Islet precursor cell (in vitro differentiated cells): ENCODE results near the gene LENG8.
A peak's percentile ranks its signal among the peaks of the same experiment; 100 is the strongest.

Experiments used
- DNase-seq: peaks from one replicate; pipeline ENCODE4 v3.0.0-alpha.2; 2018

The LENG8 gene

DNA sequence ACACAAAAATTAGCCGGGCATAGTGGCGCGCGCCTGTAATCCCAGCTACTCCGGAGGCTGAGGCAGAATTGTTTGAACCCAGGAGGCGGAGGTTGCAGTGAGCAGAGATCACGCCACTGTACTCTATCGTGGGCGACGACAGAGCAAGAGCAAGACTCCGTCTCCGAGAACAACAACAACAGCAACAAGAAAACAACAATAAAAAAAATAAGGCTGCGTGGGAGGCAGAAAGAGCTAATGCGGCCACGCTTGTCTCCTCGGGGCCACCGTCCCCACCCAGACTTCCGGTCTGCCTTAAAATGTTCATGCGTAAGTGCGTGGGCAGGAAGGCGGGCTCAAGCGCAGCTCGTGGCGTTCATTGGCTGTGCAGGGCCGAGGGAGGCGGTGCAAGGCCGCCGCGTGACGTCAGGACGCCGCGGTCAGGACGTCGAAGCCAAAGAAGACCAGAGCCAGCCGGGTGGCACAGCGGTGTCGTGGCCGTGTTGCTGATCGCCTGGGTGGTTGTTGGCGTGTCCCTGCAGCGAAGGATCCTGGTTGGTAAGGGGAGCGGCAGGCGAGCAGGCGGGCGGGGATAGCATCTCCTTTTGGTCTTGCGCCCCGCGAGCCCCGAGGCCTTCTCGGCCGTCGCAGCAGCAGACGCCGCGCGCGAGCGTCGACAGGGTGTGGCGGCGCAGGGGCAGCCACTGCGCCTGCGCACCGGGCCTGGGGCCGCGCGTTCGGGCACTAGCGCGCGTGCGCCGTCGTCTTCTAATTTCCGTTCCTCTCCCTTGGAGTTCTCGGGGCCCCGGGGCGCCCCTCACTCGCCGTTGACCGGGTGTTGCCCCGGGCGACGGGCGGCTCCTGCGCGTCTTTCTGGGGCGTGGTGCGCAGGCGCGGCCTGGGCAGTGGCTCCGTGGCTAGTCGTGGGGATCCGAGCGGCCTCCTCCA, at the start of gene LENG8:
LENG8 (plus strand) TSS at position 426 of the 927 bp plus-strand sequence. CDS start 2,146 bp downstream, outside the sequence.
- DNase-seq = peak; percentile 98

DNA sequence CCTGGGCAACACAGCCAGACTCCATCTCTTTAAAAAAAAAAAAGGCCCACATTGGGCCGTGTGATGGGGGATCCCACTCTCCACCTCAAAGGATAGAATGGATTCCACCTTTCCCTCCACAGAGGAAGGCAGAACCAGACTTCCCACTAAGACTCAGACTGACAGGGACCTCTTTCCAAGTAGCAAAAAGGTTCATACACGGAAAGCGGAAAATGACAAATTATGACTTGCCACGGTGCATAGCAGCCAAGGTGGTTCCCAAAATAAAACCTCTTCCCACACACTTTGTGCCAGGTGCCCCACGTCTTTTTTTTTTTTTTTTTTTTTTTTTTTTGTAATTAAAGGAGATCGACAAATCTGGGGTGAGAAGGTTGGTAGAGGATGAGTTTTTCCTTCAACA, 48.1 kb upstream of the LENG8 start:
- DNase-seq = no peak

DNA sequence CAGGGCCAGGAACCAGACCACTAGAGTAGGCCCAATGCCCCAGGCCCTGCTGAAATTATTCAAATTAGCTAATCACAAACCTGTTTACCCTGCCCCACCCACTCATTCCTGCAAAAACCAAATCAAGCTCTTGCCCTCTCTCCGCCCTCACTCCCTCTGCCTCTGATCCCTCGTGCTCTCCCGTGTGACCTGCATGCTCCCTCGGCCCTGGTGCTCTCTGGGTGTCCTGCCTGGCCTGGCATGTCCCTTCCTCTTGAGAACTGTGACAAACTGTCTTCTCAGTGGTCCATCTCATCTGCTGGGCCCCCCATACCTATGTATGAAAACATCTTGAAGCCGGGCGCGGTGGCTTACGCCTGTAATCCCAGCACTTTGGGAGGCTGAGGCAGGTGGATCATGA, 45.9 kb upstream of the LENG8 start:
- DNase-seq = no peak

DNA sequence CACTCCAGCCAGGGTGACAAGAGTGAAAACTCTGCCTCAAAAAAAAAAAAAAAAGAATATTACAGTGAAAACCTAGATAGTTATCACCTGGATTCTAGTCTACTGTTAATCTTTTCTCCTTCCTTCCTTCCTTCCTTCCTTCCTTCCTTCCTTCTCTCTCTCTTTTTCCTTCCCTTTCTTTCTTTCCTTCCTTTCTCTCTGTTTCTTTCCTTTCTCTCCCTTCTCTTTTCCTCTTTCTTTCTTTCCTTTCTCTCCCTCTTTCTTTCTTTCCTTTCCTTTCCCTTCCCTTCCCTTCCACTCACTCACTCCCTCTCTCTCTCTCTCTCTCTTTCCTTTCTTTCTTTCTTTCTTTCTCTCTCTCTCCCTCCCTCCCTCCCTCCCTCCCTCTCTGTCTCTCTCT, 43.4 kb upstream of the LENG8 start:
- no peak for DNase-seq

DNA sequence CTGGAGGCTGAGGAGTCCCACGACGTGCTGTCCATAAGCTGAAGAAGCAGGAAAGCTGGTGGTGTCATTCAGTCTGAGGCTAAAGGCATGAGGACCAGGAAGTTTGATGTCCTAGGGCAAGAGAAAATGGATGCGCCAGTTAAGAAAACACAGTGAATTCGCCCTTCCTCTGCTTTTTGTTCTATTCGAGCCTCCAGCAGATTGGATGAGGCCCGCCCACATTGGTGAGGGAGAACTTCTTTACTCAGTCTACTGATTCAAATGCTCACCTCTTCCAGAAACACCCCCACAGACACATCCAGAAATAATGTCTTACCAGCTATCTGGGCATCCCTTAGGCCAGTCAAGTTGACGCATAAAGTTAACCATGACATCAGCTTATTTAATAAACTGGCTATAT, 41.2 kb upstream of the LENG8 start:
- no peak for DNase-seq

DNA sequence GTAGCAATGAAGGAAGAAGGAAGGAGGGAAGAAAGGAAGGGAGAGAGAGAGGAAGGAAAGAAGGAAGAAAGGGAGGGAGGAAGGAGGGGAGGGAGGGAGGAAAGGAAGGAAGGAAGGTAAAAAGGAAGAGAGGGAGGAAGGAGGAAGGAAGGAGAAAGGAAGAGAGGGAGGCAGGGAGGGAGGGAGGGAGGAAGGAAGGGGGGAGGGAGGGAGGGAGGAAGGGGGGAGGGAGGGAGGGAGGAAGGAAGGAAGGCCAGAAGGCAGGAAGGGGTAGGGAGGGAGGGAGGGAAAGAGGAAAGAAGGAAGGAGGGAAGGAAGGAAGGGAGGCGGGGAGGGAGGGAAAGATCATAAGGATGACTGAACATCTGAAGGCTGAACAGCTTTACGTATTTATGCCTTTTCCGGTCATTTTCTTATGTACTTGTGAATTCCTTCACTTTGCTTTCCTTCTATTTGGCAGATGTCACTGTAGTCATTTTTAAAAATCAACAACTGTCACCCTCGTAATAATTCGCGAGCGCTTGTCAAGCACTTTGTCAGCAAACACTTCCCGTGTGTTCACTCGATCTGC, 40.5 kb upstream of the LENG8 start:
- no peak for DNase-seq

DNA sequence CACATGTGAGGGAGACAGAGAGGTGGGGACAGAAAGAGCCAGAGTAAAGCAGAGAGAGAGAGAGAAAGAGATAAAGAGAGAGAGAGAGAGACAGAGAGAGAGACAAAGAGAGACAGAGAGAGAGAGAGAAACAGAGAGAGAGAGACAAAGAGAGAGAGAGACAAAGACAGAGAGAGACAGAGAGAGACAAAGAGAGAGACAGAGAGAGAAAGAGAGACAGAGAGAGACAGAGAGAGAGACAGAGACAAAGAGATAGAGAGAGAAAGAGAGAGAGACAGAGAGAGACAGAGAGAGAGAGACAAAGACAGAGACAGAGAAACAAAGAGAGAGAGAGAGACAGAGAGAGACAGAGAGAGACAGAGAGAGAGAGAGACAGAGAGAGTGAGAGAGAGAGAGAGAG, 38.0 kb upstream of the LENG8 start:
- no peak for DNase-seq

DNA sequence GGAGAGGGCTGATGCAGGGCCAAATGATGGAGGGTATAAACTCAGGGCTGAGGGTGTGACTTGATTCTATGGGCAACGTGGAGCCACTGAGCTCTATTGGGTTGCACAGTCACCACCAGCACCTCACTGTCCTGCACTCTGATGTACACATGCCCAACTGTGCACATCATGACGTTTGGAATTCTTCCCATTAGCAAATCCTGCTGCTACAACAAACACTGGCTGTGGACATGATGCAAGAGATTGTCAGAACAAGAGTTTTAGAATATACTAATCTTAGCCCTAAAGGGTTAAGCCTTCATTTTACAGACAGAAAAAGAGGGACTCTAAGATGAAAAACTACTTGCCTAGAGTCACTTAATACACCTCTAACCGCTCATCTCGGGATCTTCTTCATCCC, 36.1 kb upstream of the LENG8 start:
- no peak for DNase-seq

DNA sequence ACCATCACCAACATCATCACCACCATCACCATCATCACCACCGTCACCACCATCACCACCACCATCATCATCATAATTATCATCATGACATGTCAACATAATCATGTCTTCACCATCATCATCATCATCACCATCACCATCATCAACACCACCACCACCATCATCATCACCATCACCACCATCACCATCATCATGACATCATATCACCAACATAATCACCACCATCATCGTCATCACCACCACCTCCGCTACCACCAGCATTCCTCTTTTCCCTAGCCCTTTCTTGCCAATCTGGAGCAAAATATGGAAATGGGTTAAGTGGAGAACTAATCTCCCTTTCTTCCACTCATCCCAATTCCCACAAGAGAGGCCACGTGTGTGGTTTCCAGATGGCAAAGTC, 34.8 kb upstream of the LENG8 start:
- DNase-seq = no peak

DNA sequence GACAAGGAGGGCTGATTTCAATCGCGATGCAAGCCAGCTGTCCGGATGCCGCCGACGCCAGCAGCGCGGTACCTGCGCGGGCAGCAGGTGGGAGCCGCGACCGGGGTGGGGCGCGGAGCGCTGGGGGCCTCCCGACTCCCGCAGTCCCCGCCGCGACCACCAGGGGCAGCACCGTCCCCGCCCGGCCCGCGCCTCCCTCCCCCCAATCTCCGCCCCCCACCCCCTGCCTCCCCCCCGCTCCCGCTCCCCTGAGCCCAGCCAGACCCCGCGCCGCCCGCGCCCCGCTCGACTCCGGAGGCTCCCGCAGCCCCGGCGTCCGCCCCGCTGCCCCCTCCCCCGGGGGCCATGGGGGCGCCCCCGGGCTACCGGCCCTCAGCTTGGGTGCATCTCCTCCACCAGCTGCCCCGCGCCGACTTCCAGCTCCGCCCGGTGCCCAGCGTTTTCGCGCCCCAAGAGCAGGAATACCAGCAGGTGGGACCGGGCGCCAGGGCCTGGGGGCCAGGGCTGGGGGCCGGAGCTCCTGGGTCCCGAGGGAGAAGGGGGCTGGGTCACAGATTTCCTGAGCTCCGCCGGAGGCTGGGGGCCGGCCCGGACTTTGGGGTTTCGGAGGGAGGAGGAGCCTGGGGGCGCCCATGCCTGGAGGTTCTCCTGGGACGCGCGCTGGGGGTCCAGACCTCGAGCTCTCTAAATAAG, 33.6 kb upstream of the LENG8 start, which contains the start of gene TTYH1:
TTYH1 (plus strand) TSS at position 257 of the 693 bp plus-strand sequence; CDS start at position 346, 89 bp downstream.
- DNase-seq = peak; percentile 52

DNA sequence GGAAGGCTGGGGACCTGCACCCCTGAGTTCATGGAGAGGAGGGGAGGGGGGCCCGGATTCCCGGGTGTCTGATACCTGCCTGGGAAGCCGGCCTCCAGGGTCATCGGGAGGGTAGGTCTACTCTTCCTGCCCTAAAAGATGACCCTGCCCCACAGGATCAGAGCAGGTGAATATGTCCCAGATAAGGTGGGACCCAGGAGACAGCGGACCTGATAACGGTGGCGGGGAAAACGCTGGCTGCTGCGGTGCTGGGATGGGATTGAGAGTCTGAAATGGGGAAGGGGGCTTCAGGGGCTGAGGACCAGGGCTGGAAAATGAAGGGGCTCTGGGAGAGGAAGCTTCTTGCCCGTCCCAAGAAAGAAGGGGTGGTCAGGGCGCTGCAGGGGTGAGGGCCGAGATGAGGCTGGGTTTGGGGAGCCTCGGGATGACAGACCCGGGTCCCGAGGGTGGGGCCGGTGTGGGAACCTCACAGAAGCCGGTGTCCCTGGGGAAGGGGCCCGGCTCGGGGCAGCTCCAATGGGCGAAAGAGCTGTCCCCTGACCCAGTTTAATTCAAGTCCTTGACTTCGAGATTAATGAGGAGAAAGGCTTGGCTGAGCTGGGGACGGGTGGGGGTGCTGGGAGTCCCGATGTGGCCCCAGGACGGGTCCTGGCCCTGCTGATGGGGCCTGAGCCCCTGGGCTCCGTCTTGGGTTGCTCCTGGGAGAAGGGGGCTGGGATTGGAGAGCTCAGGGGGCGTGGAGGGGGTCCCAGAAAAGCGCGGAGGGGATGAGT, 32.9 kb upstream of the LENG8 start:
- DNase-seq = no peak

DNA sequence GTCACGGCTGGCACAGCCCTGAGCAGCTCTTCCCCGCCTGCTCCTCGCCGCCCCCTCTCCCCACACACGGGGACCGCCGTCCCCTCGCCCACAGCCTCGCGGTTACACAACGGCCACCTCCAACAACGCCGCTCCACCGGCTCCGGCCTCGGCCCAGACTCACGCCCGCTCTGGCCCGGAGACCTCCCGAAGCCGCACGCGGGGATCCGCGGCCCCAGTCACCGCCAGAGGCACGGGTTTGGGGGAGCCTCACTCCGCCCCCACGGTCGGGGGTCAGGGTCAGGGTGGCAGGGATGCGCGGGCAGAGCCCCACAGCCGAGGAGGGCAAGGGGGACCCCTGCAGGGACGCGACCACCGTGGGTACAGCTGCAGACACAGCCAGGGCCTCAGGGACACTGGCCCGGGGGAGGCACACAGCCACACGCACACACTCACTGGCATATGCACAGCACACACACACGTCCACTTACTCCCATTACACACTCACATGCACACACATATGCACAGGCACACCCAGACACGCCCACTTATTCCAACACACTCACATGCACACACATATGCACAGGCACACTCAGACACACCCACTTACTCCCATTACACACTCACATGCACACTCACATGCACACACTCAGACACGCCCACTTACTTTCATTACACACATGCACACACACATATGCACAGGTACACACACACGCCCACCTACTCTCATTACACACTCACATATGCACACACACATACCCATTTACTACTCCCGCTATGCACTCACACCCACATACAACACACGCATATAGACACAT, 32.1 kb upstream of the LENG8 start:
- no peak for DNase-seq

DNA sequence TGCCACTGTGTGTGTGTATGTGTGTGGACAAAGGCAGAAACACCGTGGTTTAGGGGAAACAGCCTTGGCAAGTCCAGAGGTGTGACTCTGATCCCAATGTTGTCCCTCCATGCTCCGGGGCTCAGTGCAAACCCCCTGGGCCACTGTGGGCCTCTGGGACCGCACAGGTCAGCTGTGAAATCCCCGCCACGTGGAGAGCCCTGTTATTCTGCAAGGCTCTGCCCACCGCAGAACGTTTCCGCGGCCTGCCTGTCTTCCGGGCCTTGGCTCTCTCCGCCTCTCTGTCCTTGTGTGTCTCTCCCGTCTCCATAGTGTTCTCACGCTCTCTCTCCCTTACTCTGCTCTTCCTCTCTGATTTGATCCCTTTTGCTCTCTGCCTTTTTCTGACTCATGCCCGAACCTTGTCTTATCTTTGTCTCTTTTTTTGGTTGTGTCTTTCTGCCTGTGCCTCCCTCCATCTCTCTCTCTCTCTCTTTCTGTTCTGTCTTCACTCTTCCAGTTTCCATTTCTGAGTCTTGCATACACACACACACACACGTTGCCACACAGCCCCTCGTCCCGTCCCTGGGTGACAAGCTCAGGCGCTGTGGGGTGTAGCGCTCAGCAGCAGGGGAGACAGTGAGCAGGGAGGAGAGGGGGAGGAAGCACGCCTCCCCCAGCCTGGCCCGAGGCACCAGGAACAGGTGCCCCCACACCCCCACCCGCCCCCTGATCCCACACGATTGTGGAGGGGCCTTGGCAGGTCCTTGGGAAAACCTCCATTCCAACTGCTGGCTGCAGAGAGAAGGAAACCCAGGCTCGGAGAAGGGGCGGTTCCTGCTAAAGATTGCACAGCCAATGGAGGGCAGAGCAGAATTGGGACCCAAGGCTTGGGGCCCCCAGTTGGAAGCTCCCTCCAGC, 30.7 kb upstream of the LENG8 start:
- DNase-seq = peak; percentile 72

DNA sequence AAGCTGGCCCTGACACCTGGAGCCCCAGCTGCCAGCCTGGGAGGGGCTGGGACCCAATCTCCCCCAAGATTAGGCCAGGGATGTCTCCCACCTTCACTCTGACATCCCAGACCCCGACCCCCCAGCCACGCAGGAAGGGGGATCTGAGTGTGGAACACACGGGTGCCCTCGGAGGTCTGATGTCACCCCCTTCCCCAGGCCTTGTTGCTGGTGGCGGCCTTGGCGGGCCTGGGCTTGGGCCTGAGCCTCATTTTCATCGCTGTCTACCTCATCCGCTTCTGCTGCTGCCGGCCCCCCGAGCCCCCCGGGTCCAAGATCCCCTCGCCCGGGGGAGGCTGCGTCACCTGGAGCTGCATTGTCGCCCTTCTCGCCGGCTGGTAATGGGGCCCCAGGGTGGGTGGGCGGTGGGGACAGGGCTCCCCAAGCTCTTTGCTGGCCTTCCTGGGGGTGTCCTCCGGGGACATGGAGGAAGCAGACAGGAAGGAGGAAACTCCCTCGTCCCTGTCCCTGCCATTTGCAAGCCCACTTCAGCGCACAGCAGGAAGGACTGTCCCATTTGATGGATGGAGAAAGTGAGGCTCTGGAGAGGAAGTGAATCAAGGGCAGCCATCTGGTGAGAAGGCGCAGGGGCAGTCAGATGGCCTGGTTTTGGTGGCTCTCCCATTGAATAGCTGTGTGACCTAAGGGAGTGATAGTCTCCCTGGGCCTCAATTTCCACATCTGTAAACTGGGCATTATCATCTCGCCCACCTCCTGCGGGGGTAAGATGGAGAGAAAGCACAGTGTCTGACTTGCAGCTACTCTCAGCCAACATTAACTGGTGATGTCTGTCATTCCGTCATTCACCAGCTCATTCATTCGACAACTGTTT, 29.8 kb upstream of the LENG8 start:
- DNase-seq = no peak

DNA sequence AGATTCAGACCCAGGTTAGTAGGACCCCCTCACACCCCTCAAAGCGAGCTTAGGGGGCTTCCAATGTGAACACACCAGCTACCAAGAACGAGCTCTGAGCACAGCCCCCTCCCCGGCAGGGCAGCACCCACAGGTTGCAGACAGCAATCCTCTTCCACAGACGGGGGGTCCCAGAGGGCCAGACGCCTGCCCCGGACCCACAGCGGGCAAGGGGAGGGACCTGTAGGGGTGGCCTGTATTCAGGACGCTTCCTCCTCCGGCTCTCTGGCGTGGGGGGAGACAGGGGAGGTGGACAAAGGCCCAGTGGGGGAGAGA, 29.0 kb upstream of the LENG8 start:
- DNase-seq = no peak

DNA sequence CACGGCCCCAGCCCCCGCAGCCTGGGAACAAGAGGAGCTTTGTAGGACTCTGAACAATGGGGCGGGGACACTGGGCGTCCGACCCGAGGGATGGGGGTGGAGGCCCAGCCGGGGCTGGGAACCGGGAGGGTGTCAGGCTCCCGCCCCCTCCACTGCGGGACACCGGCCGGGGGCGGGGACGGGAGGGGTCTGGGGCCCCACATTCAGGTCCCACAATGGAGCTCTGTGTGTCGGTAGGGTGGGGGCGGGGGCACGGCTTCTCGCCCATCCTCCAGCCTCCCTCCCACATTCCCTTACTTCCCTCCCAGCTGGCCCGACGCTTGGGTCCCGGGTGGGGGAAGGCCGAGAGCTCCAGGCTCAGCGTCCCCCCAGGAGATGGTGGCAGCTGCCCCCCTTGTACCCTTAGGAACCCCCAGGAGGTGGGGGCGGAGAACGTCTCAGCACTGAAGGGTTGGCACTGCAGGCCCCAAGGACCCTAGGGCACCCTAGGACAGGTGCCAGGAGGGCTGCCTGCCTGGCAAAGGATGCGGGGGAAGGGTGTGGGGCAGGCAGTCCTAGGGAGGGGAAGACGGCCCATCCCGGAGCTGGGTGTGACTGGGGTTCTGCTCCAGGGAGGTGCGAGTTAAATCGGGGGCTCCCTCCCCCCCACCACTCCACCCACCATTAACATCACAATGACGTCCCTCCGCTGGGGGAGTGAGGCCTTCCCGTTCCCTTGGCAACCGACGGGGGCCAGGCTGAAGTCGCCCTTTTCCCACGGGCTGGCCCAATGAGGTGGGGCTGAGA, 28.4 kb upstream of the LENG8 start:
- peak; percentile 95 for DNase-seq

DNA sequence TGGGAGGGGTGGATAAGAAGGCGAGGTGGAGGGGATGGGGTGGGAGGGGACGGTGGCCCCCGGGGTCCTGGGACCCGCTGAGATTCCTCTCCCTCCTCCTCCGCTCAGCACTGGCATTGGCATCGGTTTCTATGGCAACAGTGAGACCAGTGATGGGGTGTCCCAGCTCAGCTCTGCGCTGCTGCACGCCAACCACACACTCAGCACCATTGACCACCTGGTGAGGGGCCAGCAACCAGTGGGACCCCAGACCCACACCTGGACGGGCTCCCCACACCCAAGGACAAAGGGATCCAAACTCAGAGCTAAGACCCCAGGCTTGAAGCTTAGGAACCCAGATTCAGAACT, 27.9 kb upstream of the LENG8 start:
- DNase-seq = no peak

DNA sequence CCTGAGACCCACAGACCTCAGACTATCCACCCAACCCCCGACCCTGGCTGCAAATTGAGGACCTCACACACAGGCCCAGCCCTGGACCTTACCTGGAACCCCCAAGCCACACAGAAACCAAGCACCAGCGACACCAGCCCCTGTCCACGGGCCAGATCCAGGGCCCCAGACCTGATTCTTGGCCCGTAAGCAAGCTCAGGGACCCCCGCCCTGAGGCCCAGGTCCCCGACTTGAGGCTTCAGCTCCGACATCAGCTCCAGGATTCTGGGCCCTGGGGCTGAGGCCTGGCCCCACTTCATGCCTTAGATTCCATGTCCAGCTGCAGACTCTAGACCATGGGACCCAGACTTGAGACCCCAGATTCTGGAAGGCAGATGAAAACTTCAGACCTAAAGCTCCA, 27.5 kb upstream of the LENG8 start:
- DNase-seq = no peak

DNA sequence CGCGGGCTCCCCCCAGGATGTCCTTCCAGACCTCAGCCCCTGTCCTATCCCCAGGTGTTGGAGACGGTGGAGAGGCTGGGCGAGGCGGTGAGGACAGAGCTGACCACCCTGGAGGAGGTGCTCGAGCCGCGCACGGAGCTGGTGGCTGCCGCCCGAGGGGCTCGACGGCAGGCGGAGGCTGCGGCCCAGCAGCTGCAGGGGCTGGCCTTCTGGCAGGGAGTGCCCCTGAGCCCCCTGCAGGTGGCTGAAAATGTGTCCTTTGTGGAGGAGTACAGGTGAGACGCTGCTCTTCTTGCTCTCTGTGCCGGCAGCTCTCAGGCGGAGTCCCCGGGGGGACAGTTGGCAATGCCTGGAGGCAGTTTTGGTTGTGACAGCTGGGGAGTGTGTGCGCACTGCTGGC, 26.9 kb upstream of the LENG8 start:
- DNase-seq = peak; percentile 75
